NCI-H748 (cell line): ENCODE data around the gene TUBGCP3.

ENCODE experiments used
- DNase-seq: peaks from one replicate; lab custom pipeline; 2025; ENCODE audit not compliant: unreplicated experiment; lab: John Stamatoyannopoulos, UW

Gene TUBGCP3

DNA sequence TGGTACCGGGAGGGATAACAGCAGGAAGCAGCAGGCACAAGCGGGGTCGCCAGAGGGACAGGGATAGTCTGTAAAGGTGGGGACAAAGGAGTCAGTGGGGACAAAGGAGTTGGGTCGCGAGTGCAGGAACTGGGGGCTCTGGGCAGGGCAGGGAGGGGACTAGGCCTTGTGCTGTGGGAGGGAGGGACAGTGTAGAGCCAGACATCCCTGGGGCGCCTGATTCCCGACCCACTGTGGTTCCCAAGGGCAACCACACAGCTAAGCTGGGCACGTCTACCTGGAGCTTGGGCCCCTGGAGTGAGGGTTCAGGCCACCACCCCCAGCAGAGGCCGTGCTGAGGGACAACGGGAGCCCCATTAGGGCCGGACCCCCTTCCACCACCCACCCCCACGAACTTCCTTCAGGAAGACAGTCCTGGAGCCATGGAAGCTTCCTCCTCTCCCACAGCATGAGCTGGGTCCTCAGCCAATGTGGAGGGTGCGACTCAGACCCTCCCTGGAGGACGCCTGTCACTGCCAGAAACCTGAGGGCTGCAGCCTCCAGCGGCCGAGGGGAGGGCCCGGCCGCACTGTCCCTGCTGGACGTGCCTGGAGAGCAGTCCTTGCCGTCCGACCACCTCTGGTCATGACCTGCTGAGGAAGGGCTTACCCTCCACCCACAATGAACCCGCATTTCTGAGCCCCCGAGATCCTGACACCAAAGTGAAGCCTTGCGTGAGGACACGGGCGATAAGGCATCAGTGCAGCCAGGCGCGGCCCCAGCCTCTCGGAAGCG is 133.9 kb downstream of the TUBGCP3 start:
- no peak for DNase-seq

GRCh38 chr13:112453207-112453829 is 134.6 kb downstream of the TUBGCP3 start:
- DNase-seq = no peak

GRCh38 chr13:112452380-112453206 is 135.4 kb downstream of the TUBGCP3 start:
- DNase-seq = no peak

DNA sequence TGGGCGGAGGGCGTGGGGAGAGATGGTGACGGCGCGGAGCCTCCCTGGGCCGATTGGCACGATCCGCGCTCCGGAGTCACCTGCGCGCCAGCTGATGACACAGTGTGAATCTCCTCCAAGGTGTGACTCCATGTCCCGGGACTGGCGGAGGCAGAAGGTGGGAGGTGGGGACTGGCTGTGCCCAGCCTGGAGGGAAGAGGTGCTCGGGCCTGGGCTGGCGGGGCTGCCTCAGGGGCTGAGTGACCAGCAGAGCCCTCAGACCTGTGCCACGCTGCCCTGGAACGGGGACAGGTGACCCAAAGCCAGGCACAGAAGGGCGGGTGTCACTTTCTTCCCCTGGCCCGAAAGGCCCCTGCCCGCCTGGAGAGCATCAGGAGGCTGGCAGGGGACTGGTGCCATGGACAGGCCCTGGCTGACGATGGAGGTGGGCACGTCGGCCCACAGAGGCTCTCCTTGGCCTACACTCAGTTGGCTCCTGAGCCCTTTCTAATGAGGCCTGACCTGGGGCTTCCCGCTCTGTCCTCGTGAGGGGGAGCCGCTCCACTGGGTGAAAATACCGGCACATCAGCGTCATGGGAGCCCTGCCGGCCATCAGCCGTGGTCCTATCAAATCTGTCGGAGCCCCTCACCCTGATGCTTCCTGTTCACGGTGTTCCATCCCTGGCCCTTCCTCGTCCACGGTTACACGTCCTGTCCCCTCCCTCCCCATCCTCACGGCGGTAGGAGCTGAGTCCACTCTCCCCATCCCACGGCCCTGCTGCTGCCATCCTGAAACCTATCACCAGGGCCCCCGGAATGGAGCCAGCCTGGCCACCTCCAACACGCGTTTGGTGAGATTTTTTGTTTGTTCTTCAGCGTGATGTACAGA is 136.2 kb downstream of the TUBGCP3 start:
- peak; percentile 23 for DNase-seq

DNA sequence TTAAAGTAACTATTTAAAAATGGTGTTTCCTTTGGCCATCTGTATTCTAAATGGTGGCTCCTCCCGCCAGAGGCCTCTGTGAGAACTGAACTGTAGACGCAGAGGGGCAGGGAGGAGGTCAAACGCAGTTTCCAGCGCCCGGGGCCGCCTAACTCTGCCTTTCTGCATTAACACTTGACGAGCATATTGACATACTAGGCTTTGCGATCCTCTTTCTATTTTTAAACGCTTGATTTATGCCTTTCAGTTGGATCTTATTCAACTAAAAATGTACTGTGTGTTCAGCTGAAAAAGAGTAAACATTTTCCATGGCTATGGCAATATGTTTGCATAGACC is 137.1 kb downstream of the TUBGCP3 start:
- peak; percentile 96 for DNase-seq

DNA sequence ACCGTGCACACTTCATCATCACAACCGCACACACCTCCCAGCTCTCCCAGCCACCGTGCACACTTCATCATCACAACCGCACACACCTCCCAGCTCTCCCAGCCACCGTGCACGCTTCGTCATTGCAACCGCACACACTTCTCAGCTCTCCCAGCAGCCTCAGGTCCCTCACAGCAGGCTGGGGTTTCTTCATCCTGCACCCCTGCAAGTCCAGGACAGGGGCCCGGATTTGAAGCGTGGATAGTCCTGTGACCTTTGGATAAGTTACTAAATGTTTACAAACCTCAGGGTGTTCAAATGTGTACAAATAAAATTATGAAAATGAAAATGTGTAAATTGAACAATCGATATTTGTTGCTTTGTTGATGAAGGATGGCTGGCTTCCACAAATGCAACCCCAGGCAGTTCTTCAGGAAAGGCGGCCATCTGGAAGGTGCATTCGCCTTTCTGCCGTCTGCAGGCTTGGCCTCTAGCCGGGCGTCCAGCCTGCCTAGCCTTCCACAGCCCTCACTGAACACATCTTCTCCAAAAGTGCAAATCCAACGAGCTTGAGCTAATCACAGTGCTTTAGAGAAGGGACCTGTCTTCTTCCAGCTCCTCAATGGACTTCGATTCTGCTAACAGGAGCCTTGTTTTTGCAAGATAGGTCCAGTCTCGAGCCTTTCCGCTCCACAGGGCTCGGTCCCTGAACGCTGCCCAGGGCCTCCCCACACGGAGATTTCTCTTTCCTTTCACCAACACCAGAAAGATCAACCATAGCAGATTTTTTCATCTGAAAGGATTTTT is 137.6 kb downstream of the TUBGCP3 start:
- no peak for DNase-seq

- no peak for DNase-seq
These were observed 138.4 kb downstream of the TUBGCP3 start for GRCh38 chr13:112449545-112449930.

GRCh38 chr13:112448621-112449544 is 139.1 kb downstream of the TUBGCP3 start:
- no peak for DNase-seq

GRCh38 chr13:112447761-112448603 is 140.0 kb downstream of the TUBGCP3 start:
- peak; percentile 95 for DNase-seq

GRCh38 chr13:112447306-112447705 is 140.6 kb downstream of the TUBGCP3 start:
- DNase-seq = no peak

GRCh38 chr13:112446867-112447266 is 141.1 kb downstream of the TUBGCP3 start:
- DNase-seq = no peak

DNA sequence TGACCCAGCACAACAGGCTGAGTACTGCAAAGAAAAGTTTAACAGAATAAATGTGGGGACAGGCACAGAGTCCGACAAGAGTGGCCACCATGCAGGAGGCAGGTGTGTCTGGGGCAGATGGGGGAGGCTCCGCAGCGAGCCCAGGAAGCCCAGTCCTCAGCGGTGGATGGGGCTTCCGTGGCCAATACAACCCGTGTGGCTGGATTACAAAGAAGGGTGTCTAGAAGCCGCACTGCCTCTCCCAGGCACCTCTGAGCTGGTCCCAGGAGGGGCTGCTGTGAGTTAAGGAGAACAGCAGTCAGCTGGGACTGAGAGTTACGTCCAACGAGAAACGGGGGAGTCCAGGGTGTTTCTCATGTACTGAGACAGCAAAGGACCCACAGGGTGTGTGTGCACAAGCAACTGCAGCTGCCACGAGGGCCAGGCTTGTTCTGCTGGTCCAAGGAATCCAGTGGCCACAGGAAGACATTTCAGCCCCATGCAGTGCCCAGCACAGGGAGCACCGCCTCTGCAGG is 141.5 kb downstream of the TUBGCP3 start:
- no peak for DNase-seq

DNA sequence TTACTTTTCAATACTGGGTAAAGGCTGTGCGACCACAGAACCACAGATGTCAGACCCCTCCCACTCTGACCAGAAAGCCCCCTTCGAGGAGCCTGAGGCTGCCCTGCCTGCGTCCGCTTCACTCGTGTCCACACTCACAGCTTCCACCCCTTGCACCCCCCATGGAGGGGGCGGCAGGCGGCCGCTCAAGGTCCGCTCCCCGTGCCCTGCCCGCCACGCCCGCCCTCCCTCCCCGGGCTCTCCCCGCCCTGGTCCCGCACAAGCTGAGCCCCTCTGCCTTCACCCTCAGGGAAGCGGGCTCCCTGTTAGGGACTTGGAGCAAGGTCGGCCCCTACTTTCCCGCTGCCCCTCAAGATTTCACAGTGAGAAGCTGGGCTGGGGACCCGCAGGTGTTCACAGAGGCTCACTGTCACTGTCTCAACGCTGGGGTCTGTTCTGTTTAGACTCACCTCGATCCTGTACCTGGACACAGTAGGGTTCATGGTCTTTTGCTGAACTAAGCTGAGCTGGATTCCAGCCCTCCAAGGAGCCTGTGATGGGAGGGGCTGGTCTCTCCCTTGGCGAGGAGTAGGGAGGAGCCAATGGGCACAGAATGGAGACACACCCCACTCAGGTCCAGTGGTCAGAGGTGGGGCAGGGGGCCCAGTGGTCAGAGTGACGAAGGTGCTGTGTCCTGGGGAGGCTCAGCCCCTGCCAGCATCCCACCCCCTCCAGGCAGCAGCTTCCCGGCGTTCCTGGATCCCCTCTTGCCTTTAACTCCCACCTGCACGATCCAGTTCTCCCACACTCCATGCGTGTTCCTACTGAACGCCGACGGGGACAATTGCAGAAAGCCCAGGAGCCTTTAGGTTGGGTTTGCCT is 142.3 kb downstream of the TUBGCP3 start:
- no peak for DNase-seq

GRCh38 chr13:112444416-112445399 is 143.2 kb downstream of the TUBGCP3 start:
- DNase-seq = no peak

GRCh38 chr13:112443995-112444311 is 144.0 kb downstream of the TUBGCP3 start:
- peak; percentile 83 for DNase-seq
